Keratinocyte (primary cell): ENCODE measurements around the gene CALHM1. TPM values are rescaled to one million over a fixed set of nuclear protein-coding genes. Genes with fewer than 3 reads are reported as not detected.

Experiments used
- DNase-seq: peaks from one replicate; pipeline ENCODE4 v3.0.0-alpha.2; 2011; ENCODE audit warnings: low read depth, missing footprints, low spot score
- FAIRE-seq: peaks from 2 replicates; lab custom pipeline; 2011; peaks lifted over from hg19 to GRCh38; lab: Jason Lieb, UNC
- H2AFZ ChIP-seq: 2 replicates; pipeline ENCODE4 v1.6.0; 2012; ENCODE audit warnings: low read length, control low read depth, inconsistent platforms; ENCODE audit not compliant: control insufficient read depth
- H3K27ac ChIP-seq: 2 replicates; pipeline ENCODE4 v1.5.1; 2011; ENCODE audit warnings: low read length; ENCODE audit not compliant: control insufficient read depth, insufficient read depth
- H3K27me3 ChIP-seq: 3 replicates; pipeline ENCODE4 v1.6.0; 2011; ENCODE audit warnings: low read length; ENCODE audit not compliant: control insufficient read depth, insufficient read depth; ENCODE audit errors: extremely low read depth
- H3K36me3 ChIP-seq, 2 experiments: 2 replicates in 1 of 2; 3 replicates in 1 of 2; pipeline ENCODE4 v1.5.1; 2011; ENCODE audit warnings: low read length in 2 of 2, mild to moderate bottlenecking in 1 of 2; ENCODE audit not compliant: control insufficient read depth in 2 of 2, insufficient read depth in 2 of 2; ENCODE audit errors: extremely low read depth in 1 of 2
- H3K4me1 ChIP-seq: 3 replicates; pipeline ENCODE4 v1.5.1; 2011; ENCODE audit warnings: low read length; ENCODE audit not compliant: control insufficient read depth, insufficient read depth; ENCODE audit errors: extremely low read depth
- H3K4me2 ChIP-seq: 3 replicates; pipeline ENCODE4 v1.6.0; 2011; ENCODE audit warnings: low read depth, low read length; ENCODE audit not compliant: control insufficient read depth, insufficient read depth; ENCODE audit errors: extremely low read depth
- H3K4me3 ChIP-seq, 3 experiments: fragments of 200-600 bp in 1 of 3; sonication (generic) in 1 of 3; 2 replicates in 2 of 3; 3 replicates in 1 of 3; pipeline ENCODE4 v1.5.1; 2011 to 2016; ENCODE audit warnings: low read length in 3 of 3, mild to moderate bottlenecking in 3 of 3, control low read depth in 2 of 3, inconsistent platforms in 1 of 3, low read depth in 1 of 3, mixed read lengths in 1 of 3, mixed run types in 1 of 3, moderate library complexity in 1 of 3; ENCODE audit not compliant: control insufficient read depth in 2 of 3, insufficient read depth in 2 of 3; ENCODE audit errors: extremely low read depth in 1 of 3
- H3K79me2 ChIP-seq: 2 replicates; pipeline ENCODE4 v1.6.0; 2012; ENCODE audit warnings: low read length; ENCODE audit not compliant: control insufficient read depth, insufficient read depth
- H3K9ac ChIP-seq: 3 replicates; pipeline ENCODE4 v1.6.0; 2011; ENCODE audit warnings: low read length; ENCODE audit not compliant: control insufficient read depth, insufficient read depth; ENCODE audit errors: extremely low read depth
- H3K9me1 ChIP-seq: 3 replicates; pipeline ENCODE4 v1.6.0; 2011; ENCODE audit warnings: low read length; ENCODE audit not compliant: control insufficient read depth, insufficient read depth; ENCODE audit errors: extremely low read depth
- H3K9me3 ChIP-seq: 2 replicates; pipeline ENCODE4 v1.5.1; 2012; ENCODE audit warnings: low read depth, low read length; ENCODE audit not compliant: control insufficient read depth
- H4K20me1 ChIP-seq: 3 replicates; pipeline ENCODE4 v1.6.0; 2011; ENCODE audit warnings: low read length; ENCODE audit not compliant: control insufficient read depth, insufficient read depth; ENCODE audit errors: extremely low read depth
- CTCF ChIP-seq, 3 experiments: IDR thresholded peaks in 1 of 3; conservative IDR thresholded peaks in 1 of 3; optimal IDR thresholded peaks in 1 of 3; 2 replicates in 2 of 3; 3 replicates in 1 of 3; pipeline versions ENCODE3 to v1.5.1; 2011; ENCODE audit warnings: low read length in 3 of 3, mild to moderate bottlenecking in 3 of 3, moderate library complexity in 2 of 3, control low read depth in 1 of 3, inconsistent platforms in 1 of 3; ENCODE audit not compliant: insufficient read depth in 2 of 3; ENCODE audit errors: extremely low read depth in 1 of 3
- EZH2 ChIP-seq: IDR thresholded peaks from one replicate; pipeline ENCODE4 v1.6.1; 2012; ENCODE audit warnings: inconsistent platforms, mild to moderate bottlenecking, low read length, moderate library complexity
- dilution Hi-C: fragments of 300-500 bp; cut with MboI; formaldehyde crosslinking; loops from one replicate; pipeline ENCODE4 v1.7.0; 2020; ENCODE audit warnings: low sequenced_read_pairs; ENCODE audit not compliant: extremely low pct_ligation_motif_present
- polyA plus RNA-seq, 5 experiments: library from polyadenylated mRNA; depleted of rRNA in 3 of 5; stranded (reverse) in 3 of 5; stranded (forward) in 1 of 5; unstranded in 1 of 5; fragments of >200 nt; gene quantifications; 1 replicate in 1 of 5; 2 replicates in 3 of 5; 3 replicates in 1 of 5; pipeline versions ENCODE4 v1.2.1 to v1.2.3, GENCODE V29; 2011 to 2012; ENCODE audit warnings: missing spikeins in 2 of 5, low read depth in 1 of 5, low replicate concordance in 1 of 5

CALHM1 gene
- polyA plus RNA-seq, 1 donor (not counting 4 experiments of a cell fraction or from before 2014, with no cell fraction given) = not detected

- Histone ChIP-seq H3K9me3 (no peaks in the 10 kb centered on the region), H2AFZ (no peak overlapping the region), H3K36me3 (peaks cover 0 to 4% of the 10 kb centered on the region in 2 experiments), H3K27me3 (no peaks in the 10 kb centered on the region), H3K4me2 (no peak overlapping the region), H3K4me3 (no peak overlapping the region), H3K9ac (no peak overlapping the region), H3K27ac (no peak overlapping the region), H3K79me2 (no peaks in the 10 kb centered on the region), H3K9me1 (no peaks in the 10 kb centered on the region), H3K4me1 (peaks cover 11% of the 10 kb centered on the region), H4K20me1 (no peaks in the 10 kb centered on the region)
- dilution Hi-C loops = no loop called here
- DNase-seq = no peak
- FAIRE-seq = no peak
- no peak for TF ChIP-seq EZH2
Measured at GRCh38 chr10:103456074-103456660, 2.5 kb downstream of the CALHM1 start.

GRCh38 chr10:103455235-103455634 is 3.5 kb downstream of the CALHM1 start:
- Histone ChIP-seq H2AFZ (no peak overlapping the region), H3K4me1 (peaks cover 15% of the 10 kb centered on the region), H3K79me2 (no peaks in the 10 kb centered on the region), H3K36me3 (peaks cover 0 to 4% of the 10 kb centered on the region in 2 experiments), H3K9ac (no peak overlapping the region), H3K27ac (no peak overlapping the region), H3K4me2 (no peak overlapping the region), H3K9me3 (no peaks in the 10 kb centered on the region), H4K20me1 (no peaks in the 10 kb centered on the region), H3K27me3 (no peaks in the 10 kb centered on the region), H3K4me3 (no peak overlapping the region), H3K9me1 (no peaks in the 10 kb centered on the region)
- dilution Hi-C loops = no loop called here
- TF ChIP-seq EZH2 (no peak), CTCF (optimal IDR thresholded peaks at IDR 0.05 in 1 of 3, IDR thresholded peaks at IDR 0.05 in 1 of 3, conservative IDR thresholded peaks at IDR 0.05 in 1 of 3; ENCODE audit: extremely low read depth in 1 of 3, insufficient read depth in 2 of 3, low read length in 3 of 3) (no peak)
- no peak for DNase-seq
- no peak for FAIRE-seq

- Histone ChIP-seq H3K27ac (no peak overlapping the region), H3K9me3 (no peaks in the 10 kb centered on the region), H3K27me3 (no peaks in the 10 kb centered on the region), H3K4me1 (peaks cover 15% of the 10 kb centered on the region), H3K4me3 (no peak overlapping the region), H3K79me2 (no peaks in the 10 kb centered on the region), H3K9ac (no peak overlapping the region), H3K4me2 (no peak overlapping the region), H3K9me1 (no peaks in the 10 kb centered on the region), H2AFZ (no peak overlapping the region), H3K36me3 (peaks cover 0 to 6% of the 10 kb centered on the region in 2 experiments), H4K20me1 (no peaks in the 10 kb centered on the region)
- no peak for FAIRE-seq
- dilution Hi-C loops = no loop called here
- DNase-seq = no peak
- no peak for TF ChIP-seq CTCF (optimal IDR thresholded peaks at IDR 0.05 in 1 of 3, IDR thresholded peaks at IDR 0.05 in 1 of 3, conservative IDR thresholded peaks at IDR 0.05 in 1 of 3; ENCODE audit: extremely low read depth in 1 of 3, insufficient read depth in 2 of 3, low read length in 3 of 3)
- no peak for TF ChIP-seq EZH2
Measured at GRCh38 chr10:103454026-103454425, 4.7 kb downstream of the CALHM1 start.
